Spleen (tissue), 7 donors: Measurements from ENCODE around the gene EEF2K.

Source experiments
- CTCF ChIP-seq, 11 experiments: fragments of 200-600 bp in 7 of 11; fragments of 450-650 bp in 4 of 11; sonication (generic) in 4 of 11; IDR thresholded peaks in 8 of 11; conservative IDR thresholded peaks in 3 of 11; 1 replicate in 7 of 11; 2 replicates in 4 of 11; pipeline versions ENCODE4 v1.4.0 to v1.8.0; 2016 to 2021; ENCODE audit warnings: antibody characterized with exemption in 11 of 11, inconsistent platforms in 4 of 11, mild to moderate bottlenecking in 1 of 11
- POLR2A ChIP-seq, 3 donors: fragments of 450-650 bp; IDR thresholded peaks; one replicate each; pipeline ENCODE4 v1.5.1; 2017; ENCODE audit warnings: antibody characterized with exemption in 3 of 3, mild to moderate bottlenecking in 1 of 3
- donor health status: DM: no; HTN: no; CAD: no; lungs with moderate emphysema.
- donor health status: DM: no; HTN: no; CAD: no.
- donor health status: DM: no; HTN: no; CAD: no.

GRCh38 chr16:22266546-22266945 is 60.5 kb downstream of the EEF2K start:
- TF ChIP-seq CTCF (IDR thresholded peaks at IDR 0.05 in 8 of 11, conservative IDR thresholded peaks at IDR 0.05 in 3 of 11) (no peak), POLR2A (IDR thresholded peaks at IDR 0.05) (no peak)
